Right lobe of liver (tissue), 6 donors: ENCODE results near the gene OTUD5. TPM values are rescaled to one million over a fixed set of nuclear protein-coding genes. Genes with fewer than 3 reads are reported as not detected.

Experiments used
- ATAC-seq, 4 donors: fragments of 200-7000 bp; cut with Tn5 transposase; one replicate each; pipeline ENCODE4 v1.9.1; 2020; ENCODE audit warnings: mild to moderate bottlenecking in 4 of 4, moderate library complexity in 4 of 4
- DNase-seq, 3 donors: peaks; one replicate each; pipeline ENCODE4 v3.0.0-alpha.2; 2020
- H3K27ac ChIP-seq, 3 donors: fragments of 200-600 bp; one replicate each; pipeline ENCODE4 v1.8.0; 2022
- H3K27me3 ChIP-seq, 2 donors: fragments of 200-600 bp; one replicate each; pipeline ENCODE4 v1.8.0; 2022
- H3K36me3 ChIP-seq, 4 donors: fragments of 200-600 bp; sonication (generic) in 1 of 4; one replicate each; pipeline versions ENCODE4 v1.5.1 to v1.8.0; 2017 to 2022; ENCODE audit warnings: control low read depth in 1 of 4
- H3K4me1 ChIP-seq, 4 donors: fragments of 200-600 bp; sonication (generic) in 1 of 4; one replicate each; pipeline versions ENCODE4 v1.5.1 to v1.8.0; 2017 to 2022; ENCODE audit warnings: control low read depth in 1 of 4
- H3K4me3 ChIP-seq, 3 donors: fragments of 200-600 bp; one replicate each; pipeline ENCODE4 v1.8.0; 2022
- H3K9me3 ChIP-seq, 4 donors: fragments of 200-600 bp; sonication (generic) in 1 of 4; one replicate each; pipeline versions ENCODE4 v1.5.1 to v1.8.0; 2017 to 2022; ENCODE audit warnings: control low read depth in 1 of 4
- CTCF ChIP-seq, 4 donors: fragments of 200-600 bp in 3 of 4; fragments of 450-650 bp in 1 of 4; IDR thresholded peaks; one replicate each; pipeline versions ENCODE4 v1.5.1 to v1.8.0; 2016 to 2022; ENCODE audit warnings: antibody characterized with exemption in 4 of 4, mild to moderate bottlenecking in 2 of 4
- POLR2A ChIP-seq: fragments of 450-650 bp; IDR thresholded peaks from one replicate; pipeline ENCODE4 v1.6.1; 2017; ENCODE audit warnings: antibody characterized with exemption, mild to moderate bottlenecking
- WGBS: methylation state at CpG from one replicate; pipeline ENCODE4 v1.1.6; 2018; ENCODE audit warnings: low coverage, low lambda C conversion rate; ENCODE audit not compliant: insufficient coverage; ENCODE audit errors: missing lambda C conversion rate; 5-methylcytosine and 5-hydroxymethylcytosine counted together
- intact Hi-C, 2 donors: fragments of 100-400 bp; cut with DNase I; formaldehyde crosslinking; loops; one replicate each; pipeline versions ENCODE4 v1.11.2 to v1.14.1; 2022
- total RNA-seq, 6 experiments: library from RNA; depleted of rRNA in 2 of 6; stranded (reverse); fragments of >200 nt in 2 of 6; fragmentation: NEBNext Ultra II Directional in 3 of 6; extraction: Animal tissue kit (Norgen Biotek cat#: 25700) in 3 of 6; gene quantifications; one replicate each; pipeline versions ENCODE4 v1.1.0 to v1.2.4, GENCODE V29; 2016 to 2023
- donor health status: DM: no; HTN: yes; CAD: no.
- donor health status: DM: no; HTN: no; CAD: no.
- donor health status: DM: no; HTN: no; CAD: no.
- donor health status: DM: no; HTN: yes; CAD: no.
- donor health status: DM: no; HTN: yes; CAD: no.

OTUD5 gene
- total RNA-seq, 6 experiments from 2014 or later = 14.4 to 24.1 (median 21.6) TPM

- Histone ChIP-seq H3K27ac (no peak overlapping the region), H3K4me3 (no peak overlapping the region), H3K9me3 (no peaks in the 10 kb centered on the region), H3K4me1 (peaks cover 0 to 5% (median 0%) of the 10 kb centered on the region in 4 donors), H3K27me3 (no peaks in the 10 kb centered on the region), H3K36me3 (peaks cover 0 to 3% (median 0%) of the 10 kb centered on the region in 4 donors)
- ATAC-seq (no peak), DNase-seq (no peak)
- intact Hi-C loops = no loop called here
- TF ChIP-seq POLR2A (no peak), CTCF (IDR thresholded peaks at IDR 0.05) (no peak)
- WGBS = 100% methylated on average over 1 of the region's 5 CpGs
Observed at GRCh38 chrX:48913605-48914366, 43.6 kb downstream of the OTUD5 start.

GRCh38 chrX:48911412-48912182 is 45.8 kb downstream of the OTUD5 start, which contains the start of gene SLC35A2:
SLC35A2 (minus strand) TSS chrX:48911646; CDS start chrX:48911636, 10 bp downstream.
- Histone ChIP-seq H3K9me3 (no peaks in the 10 kb centered on the region), H3K27me3 (no peaks in the 10 kb centered on the region), H3K4me3 (peak within 1 kb of the TSS; percentile 59 to 72 (median 72)), H3K27ac (peak within 1 kb of the TSS; percentile 50 to 72 (median 66)), H3K36me3 (peaks cover 0 to 3% (median 0%) of the 10 kb centered on the region in 4 donors), H3K4me1 (peaks cover 0 to 5% (median 0%) of the 10 kb centered on the region in 4 donors)
- WGBS = 22% methylated on average over 31 of the region's 60 CpGs
- ATAC-seq (peak; percentile 82 to 87 (median 86)), DNase-seq (peak; percentile 84 to 89 (median 86))
- intact Hi-C loops = no loop called here
- no peak for TF ChIP-seq CTCF (IDR thresholded peaks at IDR 0.05)
- TF ChIP-seq POLR2A = peak; percentile 59

DNA sequence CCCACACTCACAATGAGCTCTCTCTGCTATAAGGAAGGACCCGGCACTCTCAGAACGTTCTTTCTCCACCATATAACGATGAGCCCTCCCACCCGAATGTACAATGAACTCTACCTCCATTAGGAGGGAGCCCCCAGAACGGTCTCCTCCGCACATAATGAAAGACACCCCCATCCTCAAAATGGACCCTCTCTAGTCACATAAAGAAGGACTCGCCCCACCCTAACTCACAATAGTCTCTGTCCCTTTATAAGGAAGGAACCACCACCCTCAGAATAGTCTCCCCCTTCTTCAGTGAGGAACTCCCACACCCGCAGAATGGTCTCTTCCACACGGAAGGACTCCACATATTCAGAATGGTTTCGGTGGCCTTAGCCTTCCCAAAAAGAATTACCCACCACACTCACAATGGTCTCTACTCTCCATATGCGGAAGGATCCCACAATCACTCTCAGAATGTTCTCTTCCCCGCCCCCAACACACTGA is 46.4 kb downstream of the OTUD5 start:
- TF ChIP-seq CTCF (IDR thresholded peaks at IDR 0.05) (no peak), POLR2A (no peak)
- intact Hi-C loops = no loop called here
- DNase-seq = no peak
- no peaks in the 10 kb centered on the region for H3K9me3 ChIP-seq
- no peaks in the 10 kb centered on the region for H3K27me3 ChIP-seq
- ATAC-seq = no peak
- H3K4me3 ChIP-seq = peak overlapping the region; percentile 59 to 72 (median 72)
- peaks cover 0 to 5% (median 0%) of the 10 kb centered on the region in 4 donors for H3K4me1 ChIP-seq
- peaks cover 0 to 3% (median 0%) of the 10 kb centered on the region in 4 donors for H3K36me3 ChIP-seq
- peak overlapping the region in 2 of 3 donors; percentile 66 to 72 for H3K27ac ChIP-seq
- 14% methylated on average over 11 of the region's 12 CpGs for WGBS

DNA sequence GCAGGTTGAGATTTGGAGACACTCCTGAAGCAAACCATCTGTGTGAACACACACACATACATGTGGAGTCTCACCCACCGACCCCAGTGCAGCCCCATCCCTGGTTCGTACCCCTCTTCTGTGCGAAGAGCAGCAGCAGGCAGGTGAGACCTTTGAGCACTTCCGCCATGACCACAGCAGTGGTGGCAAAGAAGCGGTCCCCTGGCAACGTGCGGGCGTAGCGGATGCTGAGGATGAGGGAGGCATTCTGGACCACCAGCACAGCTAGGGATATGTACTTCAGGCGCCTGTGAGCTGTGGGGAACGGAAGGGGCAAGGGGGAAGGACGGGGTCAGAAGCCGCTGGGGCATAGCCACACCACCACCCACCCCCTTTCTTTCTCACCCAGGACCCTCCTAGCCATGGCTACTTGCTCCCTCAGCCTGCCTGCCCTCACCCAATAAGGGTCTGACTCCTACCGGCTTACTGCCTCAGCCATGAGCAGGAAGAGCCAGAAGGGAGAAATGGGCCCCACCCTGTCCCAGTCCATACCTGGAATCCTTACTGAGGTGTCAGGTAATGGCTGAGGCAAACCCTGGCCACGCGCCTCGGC is 47.6 kb downstream of the OTUD5 start:
- no peaks in the 10 kb centered on the region for H3K9me3 ChIP-seq
- H3K36me3 ChIP-seq = peaks cover 0 to 3% (median 0%) of the 10 kb centered on the region in 4 donors
- 95% methylated on average over 5 of the region's 17 CpGs for WGBS
- H3K27ac ChIP-seq = no peak overlapping the region
- H3K4me1 ChIP-seq = peaks cover 0 to 5% (median 0%) of the 10 kb centered on the region in 4 donors
- DNase-seq (no peak), ATAC-seq (no peak)
- intact Hi-C loops = loop anchor here in 1 of 2 donors (10.0 kb wide), 1 partner anchor 45 kb away; the partner anchor contains the start of gene OTUD5
- H3K27me3 ChIP-seq = no peaks in the 10 kb centered on the region
- TF ChIP-seq POLR2A (no peak), CTCF (IDR thresholded peaks at IDR 0.05) (no peak)
- H3K4me3 ChIP-seq = no peak overlapping the region
